ENCODE results near the gene TMPO. TPM values are rescaled to one million over a fixed set of nuclear protein-coding genes. Genes with fewer than 3 reads are reported as not detected.
"Not testable (repeated sequence)": the region's sequence is repeated elsewhere in the genome, so short reads cannot be mapped to it uniquely, and the experiment has no call there.

The TMPO gene
- polyA plus RNA-seq, 4 donors: 19.5 to 104 (median 45.4) TPM

DNA sequence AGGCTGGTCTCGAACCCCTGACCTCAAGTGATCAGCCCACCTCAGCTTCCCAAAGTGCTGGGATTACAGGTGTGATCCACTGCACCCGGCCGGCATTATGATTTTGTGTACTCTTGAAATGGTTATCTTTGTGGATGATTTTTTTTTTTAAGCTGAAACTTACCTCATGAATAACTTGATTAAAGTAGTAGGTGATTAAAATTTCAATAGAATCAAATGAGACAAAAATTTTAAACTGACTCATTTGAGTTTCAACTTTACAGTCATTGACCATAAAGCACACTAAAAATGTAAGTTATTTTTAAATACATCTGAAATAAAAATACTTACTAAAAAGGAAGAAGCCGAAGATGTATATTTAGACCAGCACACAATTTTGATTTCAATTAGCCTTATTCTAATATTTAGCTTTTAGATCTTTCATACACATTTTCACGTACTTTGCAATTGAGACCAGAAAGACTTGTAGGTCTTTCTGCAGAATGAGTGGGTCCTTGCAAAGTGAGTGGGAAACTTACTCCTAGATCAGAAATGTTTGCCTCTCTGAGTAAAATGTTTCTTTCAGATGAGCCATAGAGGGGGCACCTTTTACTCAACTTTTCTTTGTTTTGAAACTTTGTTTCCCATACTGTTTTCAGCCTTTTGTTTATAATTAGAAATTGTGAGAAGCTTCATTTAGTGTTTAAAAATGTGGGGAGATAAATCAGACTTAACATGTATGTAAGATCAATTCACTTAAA lies 34.2 kb downstream of the TMPO start:
- Histone ChIP-seq H3K9me3 (ENCODE audit: control insufficient read depth in 2 of 2, insufficient read depth in 1 of 2, low read depth in 1 of 2, low read length in 1 of 2) (no peaks in the 10 kb centered on the region), H3K4me3 (ENCODE audit: low read depth in 1 of 3, low read length in 3 of 3) (no peak overlapping the region), H3K4me1 (ENCODE audit: control insufficient read depth in 3 of 3, insufficient read depth in 2 of 3, low read depth in 1 of 3, low read length in 2 of 3) (no peaks in the 10 kb centered on the region), H3K27ac (ENCODE audit: low read depth in 1 of 3, low read length in 2 of 3) (no peak overlapping the region), H3K27me3 (ENCODE audit: control insufficient read depth in 3 of 3, insufficient read depth in 3 of 3, low read length in 3 of 3) (no peaks in the 10 kb centered on the region), H3K36me3 (ENCODE audit: control insufficient read depth in 3 of 3, insufficient read depth in 2 of 3, low read depth in 1 of 3, low read length in 3 of 3) (peaks cover 2 to 17% (median 8%) of the 10 kb centered on the region in 3 donors)
- DNase-seq: no peak
- no peak for FAIRE-seq
- 81 to 88% (median 82%) methylated on average over 5 of the region's 5 CpGs for WGBS, 3 donors

DNA sequence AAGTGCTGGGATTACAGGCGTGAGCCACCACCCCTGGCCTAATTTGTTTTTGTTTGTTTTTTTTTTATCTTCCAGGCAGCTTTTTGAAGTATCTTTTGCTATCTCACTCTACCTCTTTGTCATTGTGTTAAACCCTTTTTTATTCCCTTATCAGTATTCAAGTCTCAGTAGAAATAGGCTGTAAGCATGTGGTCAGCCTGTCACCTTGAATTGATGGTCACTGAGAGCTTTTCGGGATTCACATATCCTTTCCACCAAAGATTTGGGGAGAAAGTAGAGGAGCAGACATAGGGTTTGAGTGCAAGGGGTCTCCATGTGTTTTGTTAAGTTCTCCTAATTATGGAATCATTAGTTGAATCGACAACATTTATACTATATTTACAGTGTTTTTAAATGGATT lies 36.4 kb downstream of the TMPO start:
- WGBS, 3 donors: 93 to 98% (median 94%) methylated on average over 3 of the region's 3 CpGs
- FAIRE-seq (no peak), DNase-seq (no peak)
- Histone ChIP-seq H3K9me3 (ENCODE audit: control insufficient read depth in 2 of 2, insufficient read depth in 1 of 2, low read depth in 1 of 2, low read length in 1 of 2) (no peaks in the 10 kb centered on the region), H3K4me3 (ENCODE audit: low read depth in 1 of 3, low read length in 3 of 3) (no peak overlapping the region), H3K27me3 (ENCODE audit: control insufficient read depth in 3 of 3, insufficient read depth in 3 of 3, low read length in 3 of 3) (no peaks in the 10 kb centered on the region), H3K27ac (ENCODE audit: low read depth in 1 of 3, low read length in 2 of 3) (no peak overlapping the region), H3K36me3 (ENCODE audit: control insufficient read depth in 3 of 3, insufficient read depth in 2 of 3, low read depth in 1 of 3, low read length in 3 of 3) (peaks cover 2 to 17% (median 6%) of the 10 kb centered on the region in 3 donors), H3K4me1 (ENCODE audit: control insufficient read depth in 3 of 3, insufficient read depth in 2 of 3, low read depth in 1 of 3, low read length in 2 of 3) (no peaks in the 10 kb centered on the region)

DNA sequence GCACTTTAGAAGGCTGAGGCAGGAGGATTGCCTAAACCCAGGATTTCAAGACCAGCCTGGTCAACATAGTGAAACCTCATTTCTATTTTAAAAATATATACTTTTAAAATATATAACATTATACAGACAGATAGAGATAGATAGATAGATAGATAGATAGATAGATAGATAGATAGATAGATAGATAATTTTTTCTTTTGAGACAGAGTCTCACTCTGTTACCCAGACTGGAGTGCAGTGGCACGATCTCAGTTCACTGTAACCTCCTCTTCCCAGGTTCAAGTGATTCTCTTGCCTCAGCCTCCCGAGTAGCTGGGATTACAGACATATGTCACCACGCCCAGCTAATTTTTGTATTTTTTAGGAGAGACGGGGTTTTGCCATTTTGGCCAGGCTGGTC lies 42.7 kb downstream of the TMPO start:
- not testable (repeated sequence) for H3K9me3 ChIP-seq (ENCODE audit: control insufficient read depth in 2 of 2, insufficient read depth in 1 of 2, low read depth in 1 of 2, low read length in 1 of 2); H3K27ac ChIP-seq (ENCODE audit: low read depth in 1 of 3, low read length in 2 of 3); DNase-seq; H3K4me3 ChIP-seq (ENCODE audit: low read depth in 1 of 3, low read length in 3 of 3); H3K4me1 ChIP-seq (ENCODE audit: control insufficient read depth in 3 of 3, insufficient read depth in 2 of 3, low read depth in 1 of 3, low read length in 2 of 3); H3K27me3 ChIP-seq (ENCODE audit: control insufficient read depth in 3 of 3, insufficient read depth in 3 of 3, low read length in 3 of 3); FAIRE-seq; H3K36me3 ChIP-seq (ENCODE audit: control insufficient read depth in 3 of 3, insufficient read depth in 2 of 3, low read depth in 1 of 3, low read length in 3 of 3)
- WGBS, 3 donors: 72 to 88% (median 76%) methylated on average over 4 of the region's 4 CpGs

DNA sequence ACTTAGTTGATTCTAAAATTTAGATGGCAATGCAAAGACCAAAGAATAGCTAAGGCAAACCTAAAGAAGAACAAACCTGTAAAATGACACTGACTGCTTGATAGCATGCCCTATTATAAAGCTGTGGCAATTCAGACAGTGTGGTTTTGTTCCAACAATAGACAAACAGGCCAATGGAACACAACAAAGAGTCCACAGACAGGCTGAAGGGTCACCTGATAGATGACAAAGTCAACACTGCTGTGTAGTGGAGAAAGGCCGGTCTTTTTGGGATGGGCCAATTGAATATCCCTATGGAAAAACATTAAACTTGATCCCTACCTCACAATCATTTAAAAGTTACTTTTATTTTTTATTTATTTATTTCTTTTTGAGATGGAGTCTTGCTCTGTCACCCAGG lies 44.3 kb downstream of the TMPO start:
- Histone ChIP-seq H3K36me3 (ENCODE audit: control insufficient read depth in 3 of 3, insufficient read depth in 2 of 3, low read depth in 1 of 3, low read length in 3 of 3) (no peaks in the 10 kb centered on the region), H3K27ac (ENCODE audit: low read depth in 1 of 3, low read length in 2 of 3) (no peak overlapping the region), H3K27me3 (ENCODE audit: control insufficient read depth in 3 of 3, insufficient read depth in 3 of 3, low read length in 3 of 3) (no peaks in the 10 kb centered on the region), H3K4me1 (ENCODE audit: control insufficient read depth in 3 of 3, insufficient read depth in 2 of 3, low read depth in 1 of 3, low read length in 2 of 3) (no peaks in the 10 kb centered on the region), H3K9me3 (ENCODE audit: control insufficient read depth in 2 of 2, insufficient read depth in 1 of 2, low read depth in 1 of 2, low read length in 1 of 2) (peaks cover 0 to 6% of the 10 kb centered on the region in 2 donors), H3K4me3 (ENCODE audit: low read depth in 1 of 3, low read length in 3 of 3) (no peak overlapping the region)
- no peak for FAIRE-seq
- DNase-seq: no peak
- WGBS, 3 donors: 0 to 91% (median 55%) methylated on average over 1 of the region's 1 CpG

DNA sequence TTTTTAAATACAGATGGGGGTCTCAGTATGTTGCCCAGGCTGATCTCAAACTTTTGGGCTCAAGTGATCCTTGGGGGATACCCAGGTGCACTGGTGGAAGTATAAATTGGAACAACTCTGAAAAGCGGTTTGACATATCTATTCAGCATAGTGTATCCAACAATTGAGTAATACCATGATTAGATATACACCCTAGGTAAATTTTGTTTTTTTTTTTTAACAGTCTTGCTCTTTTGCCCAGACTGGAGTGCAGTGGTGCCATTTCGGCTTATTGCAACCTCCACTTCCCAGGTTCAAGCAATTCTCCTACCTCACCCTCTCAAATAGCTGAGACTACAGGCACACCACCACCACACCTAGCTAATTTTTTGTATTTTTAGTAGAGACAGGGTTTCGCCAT lies 46.5 kb downstream of the TMPO start:
- 80 to 90% (median 85%) methylated on average over 3 of the region's 3 CpGs for WGBS, 3 donors
- no peak for FAIRE-seq
- Histone ChIP-seq H3K36me3 (ENCODE audit: control insufficient read depth in 3 of 3, insufficient read depth in 2 of 3, low read depth in 1 of 3, low read length in 3 of 3) (no peaks in the 10 kb centered on the region), H3K27me3 (ENCODE audit: control insufficient read depth in 3 of 3, insufficient read depth in 3 of 3, low read length in 3 of 3) (no peaks in the 10 kb centered on the region), H3K4me3 (ENCODE audit: low read depth in 1 of 3, low read length in 3 of 3) (no peak overlapping the region), H3K27ac (ENCODE audit: low read depth in 1 of 3, low read length in 2 of 3) (no peak overlapping the region), H3K4me1 (ENCODE audit: control insufficient read depth in 3 of 3, insufficient read depth in 2 of 3, low read depth in 1 of 3, low read length in 2 of 3) (no peaks in the 10 kb centered on the region), H3K9me3 (ENCODE audit: control insufficient read depth in 2 of 2, insufficient read depth in 1 of 2, low read depth in 1 of 2, low read length in 1 of 2) (peaks cover 0 to 6% of the 10 kb centered on the region in 2 donors)
- no peak for DNase-seq

DNA sequence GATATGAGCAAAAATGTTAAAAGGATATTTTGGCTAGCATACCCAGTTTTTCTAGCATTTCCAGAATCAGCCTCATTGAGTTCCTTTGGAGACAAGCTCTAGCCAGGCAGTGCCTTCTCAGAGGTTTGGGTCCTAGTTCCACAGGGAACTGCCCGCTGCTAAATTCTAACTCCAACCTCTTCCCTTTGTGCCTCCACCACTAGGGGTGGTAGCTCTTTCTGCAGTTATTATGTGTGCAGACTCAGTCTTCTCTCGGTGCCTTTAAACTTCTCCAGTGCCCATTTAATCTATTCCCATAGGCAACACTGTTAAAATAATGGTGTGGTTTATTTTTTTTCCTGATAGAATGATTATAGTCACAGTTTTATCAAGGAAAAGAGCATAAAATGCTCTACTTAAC lies 56.6 kb downstream of the TMPO start:
- Histone ChIP-seq H3K36me3 (ENCODE audit: control insufficient read depth in 3 of 3, insufficient read depth in 2 of 3, low read depth in 1 of 3, low read length in 3 of 3) (no peaks in the 10 kb centered on the region), H3K4me3 (ENCODE audit: low read depth in 1 of 3, low read length in 3 of 3) (no peak overlapping the region), H3K9me3 (ENCODE audit: control insufficient read depth in 2 of 2, insufficient read depth in 1 of 2, low read depth in 1 of 2, low read length in 1 of 2) (no peaks in the 10 kb centered on the region), H3K4me1 (ENCODE audit: control insufficient read depth in 3 of 3, insufficient read depth in 2 of 3, low read depth in 1 of 3, low read length in 2 of 3) (peaks cover 0 to 16% (median 4%) of the 10 kb centered on the region in 3 donors), H3K27ac (ENCODE audit: low read depth in 1 of 3, low read length in 2 of 3) (no peak overlapping the region), H3K27me3 (ENCODE audit: control insufficient read depth in 3 of 3, insufficient read depth in 3 of 3, low read length in 3 of 3) (no peaks in the 10 kb centered on the region)
- FAIRE-seq (no peak), DNase-seq (peak in 1 of 2 donors; percentile 16)
- 68 to 77% (median 73%) methylated on average over 2 of the region's 2 CpGs for WGBS, 3 donors

DNA sequence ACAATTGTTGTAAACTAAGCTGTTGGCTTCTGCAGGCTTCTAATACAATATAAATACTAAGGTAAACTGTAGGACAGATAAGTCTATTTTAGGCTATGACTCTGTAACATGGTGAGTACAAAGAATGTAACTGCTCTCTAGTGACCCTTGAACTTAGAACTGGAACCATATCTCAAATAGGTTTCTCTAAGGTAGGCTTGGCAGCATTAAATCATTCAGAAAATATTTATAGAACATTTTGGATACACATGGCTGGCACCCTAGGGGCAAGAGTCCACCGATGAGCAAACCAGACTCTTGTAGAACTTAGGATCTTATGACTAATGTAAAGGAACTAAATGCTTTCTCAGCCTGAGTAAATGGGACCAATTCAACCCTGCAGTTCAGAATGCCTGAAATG lies 58.7 kb downstream of the TMPO start:
- no peak overlapping the region for H3K4me3 ChIP-seq (ENCODE audit: low read depth in 1 of 3, low read length in 3 of 3)
- H3K27ac ChIP-seq (ENCODE audit: low read depth in 1 of 3, low read length in 2 of 3): peak overlapping the region; percentile 64 to 84 (median 83)
- no peak for FAIRE-seq
- WGBS, 3 donors: 11 to 53% (median 50%) methylated on average over 1 of the region's 1 CpG
- DNase-seq: peak; percentile 90 to 98
- no peaks in the 10 kb centered on the region for H3K9me3 ChIP-seq (ENCODE audit: control insufficient read depth in 2 of 2, insufficient read depth in 1 of 2, low read depth in 1 of 2, low read length in 1 of 2)
- peaks cover 0 to 26% (median 4%) of the 10 kb centered on the region in 3 donors for H3K4me1 ChIP-seq (ENCODE audit: control insufficient read depth in 3 of 3, insufficient read depth in 2 of 3, low read depth in 1 of 3, low read length in 2 of 3)
- no peaks in the 10 kb centered on the region for H3K27me3 ChIP-seq (ENCODE audit: control insufficient read depth in 3 of 3, insufficient read depth in 3 of 3, low read length in 3 of 3)
- no peaks in the 10 kb centered on the region for H3K36me3 ChIP-seq (ENCODE audit: control insufficient read depth in 3 of 3, insufficient read depth in 2 of 3, low read depth in 1 of 3, low read length in 3 of 3)

DNA sequence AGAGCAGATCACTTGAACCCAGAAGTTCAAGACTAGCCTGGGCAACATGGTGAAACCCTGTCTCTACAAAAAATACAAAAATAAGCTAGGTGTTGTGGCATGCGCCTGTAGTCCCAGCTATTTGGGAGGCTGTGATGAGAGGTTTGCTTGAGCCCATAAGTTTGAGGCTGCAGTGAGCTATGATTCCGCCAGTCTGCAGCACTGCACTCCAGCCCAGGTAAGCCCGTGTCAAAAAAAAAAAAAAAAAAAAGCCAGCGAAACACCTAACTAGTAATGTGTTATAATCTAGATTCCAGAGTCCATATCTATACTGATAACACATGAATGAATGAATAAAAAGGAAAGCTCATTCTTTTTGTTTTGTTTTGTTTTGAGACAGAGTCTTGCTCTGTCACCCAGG lies 59.6 kb downstream of the TMPO start:
- peaks cover 0 to 31% (median 4%) of the 10 kb centered on the region in 3 donors for H3K4me1 ChIP-seq (ENCODE audit: control insufficient read depth in 3 of 3, insufficient read depth in 2 of 3, low read depth in 1 of 3, low read length in 2 of 3)
- H3K4me3 ChIP-seq (ENCODE audit: low read depth in 1 of 3, low read length in 3 of 3): no peak overlapping the region
- no peak for FAIRE-seq
- no peaks in the 10 kb centered on the region for H3K9me3 ChIP-seq (ENCODE audit: control insufficient read depth in 2 of 2, insufficient read depth in 1 of 2, low read depth in 1 of 2, low read length in 1 of 2)
- DNase-seq: peak; percentile 74 to 87
- no peaks in the 10 kb centered on the region for H3K27me3 ChIP-seq (ENCODE audit: control insufficient read depth in 3 of 3, insufficient read depth in 3 of 3, low read length in 3 of 3)
- 29 to 67% (median 44%) methylated on average over 3 to 4 of the region's 4 CpGs for WGBS, 3 donors
- H3K36me3 ChIP-seq (ENCODE audit: control insufficient read depth in 3 of 3, insufficient read depth in 2 of 3, low read depth in 1 of 3, low read length in 3 of 3): no peaks in the 10 kb centered on the region
- H3K27ac ChIP-seq (ENCODE audit: low read depth in 1 of 3, low read length in 2 of 3): peak overlapping the region; percentile 79 to 83 (median 79)

DNA sequence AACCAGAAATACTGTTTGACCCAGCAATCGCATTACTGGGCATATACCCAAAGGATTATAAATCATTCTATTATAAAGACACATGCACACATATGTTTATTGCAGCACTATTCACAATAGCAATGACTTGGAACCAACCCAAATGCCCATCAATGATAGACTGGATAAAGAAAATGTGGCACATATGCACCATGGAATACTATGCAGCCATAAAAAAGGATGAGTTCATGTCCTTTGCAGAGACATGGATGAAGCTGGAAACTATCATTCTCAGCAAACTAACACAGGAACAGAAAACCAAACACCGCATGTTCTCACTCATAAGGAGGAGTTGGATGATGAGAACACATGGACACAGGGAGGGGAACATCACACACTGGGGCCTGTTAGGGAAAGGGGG lies 61.4 kb downstream of the TMPO start:
- not testable (repeated sequence) for DNase-seq; H3K36me3 ChIP-seq (ENCODE audit: control insufficient read depth in 3 of 3, insufficient read depth in 2 of 3, low read depth in 1 of 3, low read length in 3 of 3); H3K4me3 ChIP-seq (ENCODE audit: low read depth in 1 of 3, low read length in 3 of 3); H3K27ac ChIP-seq (ENCODE audit: low read depth in 1 of 3, low read length in 2 of 3); H3K9me3 ChIP-seq (ENCODE audit: control insufficient read depth in 2 of 2, insufficient read depth in 1 of 2, low read depth in 1 of 2, low read length in 1 of 2); H3K27me3 ChIP-seq (ENCODE audit: control insufficient read depth in 3 of 3, insufficient read depth in 3 of 3, low read length in 3 of 3); FAIRE-seq
- peaks cover 0 to 31% (median 4%) of the 10 kb centered on the region in 3 donors for H3K4me1 ChIP-seq (ENCODE audit: control insufficient read depth in 3 of 3, insufficient read depth in 2 of 3, low read depth in 1 of 3, low read length in 2 of 3)
- 61 to 79% (median 63%) methylated on average over 2 of the region's 2 CpGs for WGBS, 3 donors

All from small intestine (tissue), 7 donors.